ENCODE results near the gene TEAD3. TPM values are rescaled to one million over a fixed set of nuclear protein-coding genes. Genes with fewer than 3 reads are reported as not detected.

Gene TEAD3
- total RNA-seq, 1 experiment from 2014 or later, result 10.7 TPM

GRCh38 chr6:35469751-35470662, 26.9 kb downstream of the TEAD3 start:
- no peak for ATAC-seq
- no peaks in the 10 kb centered on the region for H3K27me3 ChIP-seq (ENCODE audit: control insufficient read depth, insufficient read depth, low read length)
- intact Hi-C loops (cut with micrococcal nuclease; ENCODE audit: unreplicated experiment) (no loop called here), in situ Hi-C loops (cut with HindIII; ENCODE audit: low pct_unique_long_range_greater_than_20kb, low sequenced_read_pairs) (no loop called here)
- H3K4me1 ChIP-seq (ENCODE audit: control insufficient read depth, insufficient read depth, low read length), result peaks cover 42% of the 10 kb centered on the region
- CTCF ChIA-PET, result no interaction called here
- peak overlapping the region; percentile 85 for H3K27ac ChIP-seq (ENCODE audit: low read length)
- BruUV-seq (replicated peaks), result TSS peak; percentile 86
- no peak for DNase-seq (ENCODE audit: low read depth, low spot score)
- H3K36me3 ChIP-seq (ENCODE audit: control insufficient read depth, insufficient read depth, low read length), result peaks cover 30% of the 10 kb centered on the region
- POLR2A ChIA-PET, result no interaction called here
- peak overlapping the region; percentile 95 for H3K4me3 ChIP-seq (ENCODE audit: low read depth in 2 of 2, low read length in 2 of 2)
- TF ChIP-seq POLR2AphosphoS5 (IDR thresholded peaks at IDR 0.05; ENCODE audit: low read depth, low read length) (no peak; the same call in 1 of the 2 replicates), SIN3A (IDR thresholded peaks at IDR 0.05; ENCODE audit: borderline replicate concordance, insufficient read depth, low read depth, low read length) (0 out of 2 replicates have a peak, but pooled peaks have one; percentile 48), CTCF (IDR thresholded peaks at IDR 0.05) (no peak)
- H3K9me3 ChIP-seq (ENCODE audit: control insufficient read depth, insufficient read depth, low read depth, low read length), result no peaks in the 10 kb centered on the region

DNA sequence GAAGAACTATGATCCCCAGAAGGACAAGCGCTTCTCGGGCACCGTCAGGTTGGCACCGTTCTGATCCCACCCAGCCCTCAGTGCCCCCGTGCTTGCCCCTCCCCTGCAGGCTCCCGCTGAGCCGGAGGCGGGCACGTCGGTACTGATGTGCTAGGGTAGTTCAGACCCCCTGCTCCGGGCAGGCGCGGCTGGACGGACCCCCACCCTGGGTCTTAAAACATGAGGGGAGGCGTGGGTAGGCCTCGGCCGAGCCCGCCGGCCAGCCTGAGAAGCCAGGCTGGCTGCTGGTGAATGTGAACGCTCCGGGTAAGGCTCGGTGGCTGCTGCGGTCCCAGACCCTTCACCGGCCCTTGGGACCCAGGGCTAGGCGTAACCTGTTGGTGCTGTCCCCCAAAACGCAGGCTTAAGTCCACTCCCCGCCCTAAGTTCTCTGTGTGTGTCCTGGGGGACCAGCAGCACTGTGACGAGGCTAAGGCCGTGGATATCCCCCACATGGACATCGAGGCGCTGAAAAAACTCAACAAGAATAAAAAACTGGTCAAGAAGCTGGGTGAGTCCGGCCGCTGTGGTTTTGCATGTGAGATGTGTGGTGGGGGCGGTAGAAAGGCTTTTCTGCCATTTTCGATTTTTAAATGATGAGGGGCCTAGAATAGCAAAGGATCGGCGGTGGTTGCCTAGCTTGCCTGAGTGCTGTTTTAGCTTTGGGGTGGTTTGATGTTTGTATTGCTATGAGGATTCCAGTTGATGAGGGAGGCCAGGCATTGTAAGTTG, 27.7 kb downstream of the TEAD3 start:
- ChIA-PET POLR2A (interaction anchor here (0.6 kb wide), 1 partner anchor 44 kb away, joined by 18 read pairs; no protein-coding TSS in a partner anchor), CTCF (no interaction called here)

More for the DNA sequence above, 27.7 kb downstream of the TEAD3 start:
- Histone ChIP-seq H3K27me3 (ENCODE audit: control insufficient read depth, insufficient read depth, low read length) (no peaks in the 10 kb centered on the region), H3K9me3 (ENCODE audit: control insufficient read depth, insufficient read depth, low read depth, low read length) (no peaks in the 10 kb centered on the region), H3K4me1 (ENCODE audit: control insufficient read depth, insufficient read depth, low read length) (peaks cover 42% of the 10 kb centered on the region), H3K27ac (ENCODE audit: low read length) (peak overlapping the region; percentile 85), H3K36me3 (ENCODE audit: control insufficient read depth, insufficient read depth, low read length) (peaks cover 30% of the 10 kb centered on the region), H3K4me3 (ENCODE audit: low read depth in 2 of 2, low read length in 2 of 2) (peak overlapping the region; percentile 95)
- DNase-seq (ENCODE audit: low read depth, low spot score) (no peak), ATAC-seq (peak; percentile 0; the same call in 1 of the 2 replicates)
- in situ Hi-C loops (cut with HindIII; ENCODE audit: low pct_unique_long_range_greater_than_20kb, low sequenced_read_pairs), result no loop called here
- TF ChIP-seq, protein P1, sequence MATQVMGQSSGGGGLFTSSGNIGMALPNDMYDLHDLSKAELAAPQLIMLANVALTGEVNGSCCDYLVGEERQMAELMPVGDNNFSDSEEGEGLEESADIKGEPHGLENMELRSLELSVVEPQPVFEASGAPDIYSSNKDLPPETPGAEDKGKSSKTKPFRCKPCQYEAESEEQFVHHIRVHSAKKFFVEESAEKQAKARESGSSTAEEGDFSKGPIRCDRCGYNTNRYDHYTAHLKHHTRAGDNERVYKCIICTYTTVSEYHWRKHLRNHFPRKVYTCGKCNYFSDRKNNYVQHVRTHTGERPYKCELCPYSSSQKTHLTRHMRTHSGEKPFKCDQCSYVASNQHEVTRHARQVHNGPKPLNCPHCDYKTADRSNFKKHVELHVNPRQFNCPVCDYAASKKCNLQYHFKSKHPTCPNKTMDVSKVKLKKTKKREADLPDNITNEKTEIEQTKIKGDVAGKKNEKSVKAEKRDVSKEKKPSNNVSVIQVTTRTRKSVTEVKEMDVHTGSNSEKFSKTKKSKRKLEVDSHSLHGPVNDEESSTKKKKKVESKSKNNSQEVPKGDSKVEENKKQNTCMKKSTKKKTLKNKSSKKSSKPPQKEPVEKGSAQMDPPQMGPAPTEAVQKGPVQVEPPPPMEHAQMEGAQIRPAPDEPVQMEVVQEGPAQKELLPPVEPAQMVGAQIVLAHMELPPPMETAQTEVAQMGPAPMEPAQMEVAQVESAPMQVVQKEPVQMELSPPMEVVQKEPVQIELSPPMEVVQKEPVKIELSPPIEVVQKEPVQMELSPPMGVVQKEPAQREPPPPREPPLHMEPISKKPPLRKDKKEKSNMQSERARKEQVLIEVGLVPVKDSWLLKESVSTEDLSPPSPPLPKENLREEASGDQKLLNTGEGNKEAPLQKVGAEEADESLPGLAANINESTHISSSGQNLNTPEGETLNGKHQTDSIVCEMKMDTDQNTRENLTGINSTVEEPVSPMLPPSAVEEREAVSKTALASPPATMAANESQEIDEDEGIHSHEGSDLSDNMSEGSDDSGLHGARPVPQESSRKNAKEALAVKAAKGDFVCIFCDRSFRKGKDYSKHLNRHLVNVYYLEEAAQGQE (IDR thresholded peaks at IDR 0.05; ENCODE audit: insufficient read depth in 1 of 2, low read depth in 2 of 2, low read length in 1 of 2), result no peak
- TF ChIP-seq POLR2AphosphoS5 (IDR thresholded peaks at IDR 0.05; ENCODE audit: low read depth, low read length) (no peak), TCF7L2 (IDR thresholded peaks at IDR 0.05; ENCODE audit: low read depth, low read length) (no peak), SIN3A (IDR thresholded peaks at IDR 0.05; ENCODE audit: borderline replicate concordance, insufficient read depth, low read depth, low read length) (no peak; the same call in 1 of the 2 replicates), CTCF (IDR thresholded peaks at IDR 0.05) (no peak)
- intact Hi-C loops (cut with micrococcal nuclease; ENCODE audit: unreplicated experiment), result no loop called here
- BruUV-seq (replicated peaks), result no TSS peak
